GM12878 (cell line): ENCODE measurements around the gene HP1BP3. TPM values are rescaled to one million over a fixed set of nuclear protein-coding genes. Genes with fewer than 3 reads are reported as not detected.

Experiments used
- ATAC-seq: fragments of 200-7000 bp; cut with Tn5 transposase; 3 replicates; pipeline ENCODE4 v1.9.1; 2020; ENCODE audit warnings: mild to moderate bottlenecking, moderate library complexity
- BruUV-seq: library from RNA; stranded (reverse); fragments of 400-500 nt; replicated peaks from 2 replicates; lab custom pipeline; 2021; lab: Mats Ljungman, UMichigan
- CTCF ChIA-PET: fragments of 300-600 bp; sonication (Branson Sonifier 250); formaldehyde crosslinking; extraction: SDS; loops from one replicate; lab custom pipeline; 2021; ENCODE audit warnings: inconsistent platforms; lab: Yijun Ruan, JAX
- POLR2A ChIA-PET: fragments of 350-600 bp; formaldehyde crosslinking; extraction: SDS; loops from one replicate; lab custom pipeline; 2021; ENCODE audit warnings: inconsistent platforms; lab: Charles Lee
- RAD21 ChIA-PET: fragments of 300-600 bp; sonication (Branson Sonifier 250); formaldehyde crosslinking; loops from one replicate; lab custom pipeline; 2023; ENCODE audit warnings: antibody characterized with exemption; ENCODE audit not compliant: unreplicated experiment; lab: Charles Lee
- SMC1A ChIA-PET: fragments of 300-600 bp; sonication (Branson Sonifier 250); formaldehyde crosslinking; loops from one replicate; lab custom pipeline; 2023; ENCODE audit not compliant: unreplicated experiment, uncharacterized antibody; lab: Charles Lee
- DNase-seq: peaks from one replicate; pipeline ENCODE4 v3.0.0-alpha.2; 2011; ENCODE audit warnings: low read depth, low spot score
- FAIRE-seq: peaks from 3 replicates; lab custom pipeline; 2011; peaks lifted over from hg19 to GRCh38; lab: Jason Lieb, UNC
- H2AFZ ChIP-seq: 2 replicates; pipeline ENCODE4 v1.6.0; 2011; ENCODE audit warnings: low read depth, low read length, control low read depth; ENCODE audit not compliant: control insufficient read depth
- H3K27ac ChIP-seq: 2 replicates; pipeline ENCODE4 v1.5.1; 2011; ENCODE audit warnings: control low read depth; ENCODE audit not compliant: control insufficient read depth, insufficient read depth
- H3K27me3 ChIP-seq, 2 experiments: replicated peaks in 1 of 2; 2 replicates each; pipeline versions ENCODE4 v1.6.0 to v1.6.1; 2011; ENCODE audit warnings: low read length in 1 of 2; ENCODE audit not compliant: control insufficient read depth in 2 of 2, insufficient read depth in 2 of 2
- H3K36me3 ChIP-seq, 2 experiments: 2 replicates each; pipeline ENCODE4 v1.5.1; 2011; ENCODE audit warnings: low read length in 1 of 2; ENCODE audit not compliant: control insufficient read depth in 2 of 2, insufficient read depth in 2 of 2
- H3K4me1 ChIP-seq: 2 replicates; pipeline ENCODE4 v1.6.1; 2011; ENCODE audit warnings: mild to moderate bottlenecking, low read length, moderate library complexity, mixed read lengths; ENCODE audit not compliant: control insufficient read depth, insufficient read depth
- H3K4me2 ChIP-seq: 2 replicates; pipeline ENCODE4 v1.6.0; 2011; ENCODE audit warnings: control low read depth; ENCODE audit not compliant: control insufficient read depth, insufficient read depth
- H3K4me3 ChIP-seq: fragments of 200-600 bp; sonication (generic); 2 replicates; pipeline ENCODE4 v1.5.1; 2016
- H3K79me2 ChIP-seq: 2 replicates; pipeline ENCODE4 v1.6.0; 2011; ENCODE audit warnings: low read length; ENCODE audit not compliant: control insufficient read depth, insufficient read depth
- H3K9ac ChIP-seq: 2 replicates; pipeline ENCODE4 v1.8.0; 2011; ENCODE audit warnings: low read length, control low read depth, mixed read lengths; ENCODE audit not compliant: control insufficient read depth, insufficient read depth
- H3K9me3 ChIP-seq: replicated peaks from 3 replicates; pipeline ENCODE4 v1.5.1; 2011; ENCODE audit warnings: mild to moderate bottlenecking, low read length; ENCODE audit not compliant: control insufficient read depth, insufficient read depth
- H4K20me1 ChIP-seq: 2 replicates; pipeline ENCODE4 v1.6.0; 2011; ENCODE audit not compliant: control insufficient read depth, insufficient read depth
- BCL11A ChIP-seq: IDR thresholded peaks from 2 replicates; pipeline ENCODE4 v1.6.1; 2011; ENCODE audit warnings: low read depth, low read length
- BRCA1 ChIP-seq: IDR thresholded peaks from 2 replicates; pipeline ENCODE4 v1.6.1; 2011; ENCODE audit warnings: low read depth, low read length, improper control_type of control experiment
- CHD4 ChIP-seq: fragments of 200-600 bp; sonication (generic); IDR thresholded peaks from 2 replicates; pipeline ENCODE4 v1.6.1; 2016; ENCODE audit warnings: mild to moderate bottlenecking
- CTCF ChIP-seq, 3 experiments: IDR thresholded peaks in 2 of 3; conservative IDR thresholded peaks in 1 of 3; 2 replicates each; pipeline ENCODE4 v1.5.1; 2011; ENCODE audit warnings: low read depth in 3 of 3, low read length in 3 of 3, mild to moderate bottlenecking in 3 of 3, control low read depth in 2 of 3, moderate library complexity in 2 of 3, inconsistent platforms in 1 of 3, mixed read lengths in 1 of 3; ENCODE audit not compliant: control insufficient read depth in 2 of 3, insufficient read depth in 1 of 3; ENCODE audit errors: extremely low read depth in 1 of 3
- DPF2 ChIP-seq: fragments of 450-650 bp; IDR thresholded peaks from 2 replicates; pipeline ENCODE4 v1.6.1; 2017; ENCODE audit warnings: mild to moderate bottlenecking
- SMARCA5 ChIP-seq: fragments of 450-650 bp; IDR thresholded peaks from 2 replicates; pipeline ENCODE4 v1.6.1; 2017; ENCODE audit warnings: mild to moderate bottlenecking
- SREBF1 ChIP-seq: IDR thresholded peaks from 2 replicates; pipeline ENCODE4 v1.6.1; 2012; ENCODE audit warnings: mild to moderate bottlenecking, low read length
- WGBS: methylation state at CpG from one replicate; pipeline ENCODE4 v1.1.6; 2016; ENCODE audit warnings: low lambda C conversion rate; ENCODE audit not compliant: insufficient replicate concordance, insufficient coverage; ENCODE audit errors: missing lambda C conversion rate; 5-methylcytosine and 5-hydroxymethylcytosine counted together
- in situ Hi-C: fragments of 300-500 bp; cut with MboI; formaldehyde crosslinking; loops from 9 replicates; pipeline ENCODE4 v1.14.3; 2018; ENCODE audit warnings: mixed read lengths
- intact Hi-C: fragments of 100-400 bp; cut with micrococcal nuclease; formaldehyde crosslinking; loops from one replicate; pipeline ENCODE4 v1.14.2; 2022; ENCODE audit not compliant: unreplicated experiment
- polyA plus RNA-seq, 11 experiments: library from polyadenylated mRNA; depleted of rRNA in 4 of 11; unstranded in 6 of 11; stranded (reverse) in 5 of 11; fragments of >200 nt; fragmentation: Nextera tagmentation in 4 of 11; fragmentation: Illumina TruSeq in 1 of 11; extraction: Ambion mirVana in 4 of 11; extraction: Trizol in 1 of 11; gene quantifications; 1 replicate in 1 of 11; 2 replicates in 10 of 11; pipeline versions ENCODE4 v1.2.1 to v1.2.3, GENCODE V29; 2011 to 2016; ENCODE audit warnings: inconsistent platforms in 2 of 11, missing spikeins in 2 of 11, low read depth in 1 of 11
- total RNA-seq, 4 experiments: library from RNA; depleted of rRNA in 3 of 4; stranded (reverse); fragments of >200 nt in 3 of 4; fragmentation: Illumina TruSeq in 1 of 4; extraction: Trizol in 1 of 4; gene quantifications; 2 replicates each; pipeline versions ENCODE4 v1.2.1 to v1.2.3, GENCODE V29; 2013 to 2021
- TF ChIP-seq, protein P1 (sequence below): fragments of 450-650 bp; IDR thresholded peaks from 2 replicates; pipeline ENCODE4 v1.6.1; 2017; ENCODE audit warnings: low read depth, mild to moderate bottlenecking, moderate library complexity
- TF ChIP-seq, protein P2 (sequence below): fragments of 150-350 bp; IDR thresholded peaks from 2 replicates; pipeline ENCODE4 v1.6.1; 2014; ENCODE audit warnings: mild to moderate bottlenecking, low read depth, low read length
- TF ChIP-seq, protein P3 (sequence below): IDR thresholded peaks from 2 replicates; pipeline ENCODE4 v1.6.1; 2011; ENCODE audit warnings: borderline replicate concordance, low read depth, mild to moderate bottlenecking, moderate library complexity, mixed read lengths, low read length; ENCODE audit not compliant: insufficient read depth; ENCODE audit errors: extremely low read length
- TF ChIP-seq, protein P4 (sequence below): fragments of 450-650 bp; conservative IDR thresholded peaks from 2 replicates; pipeline ENCODE4 v1.6.1; 2017; ENCODE audit warnings: mild to moderate bottlenecking, moderate library complexity
- TF ChIP-seq, protein P5 (sequence below): fragments of 450-650 bp; IDR thresholded peaks from 2 replicates; pipeline ENCODE4 v1.6.1; 2017; ENCODE audit warnings: mild to moderate bottlenecking, low read depth, inconsistent platforms; ENCODE audit not compliant: poor library complexity, severe bottlenecking

The HP1BP3 gene
- total and polyA plus RNA-seq, 10 of the 15 experiments (the other 5 are each of a cell fraction or from before 2014, with no cell fraction given) = 32.6 to 188 (median 133) TPM

- no peak overlapping the region for H3K9ac ChIP-seq
- H3K4me1 ChIP-seq = no peaks in the 10 kb centered on the region
- FAIRE-seq = no peak
- intact Hi-C loops (no loop called here), in situ Hi-C loops (loop anchor here (25.0 kb wide), 2 partner anchors 941 to 1584 kb away; no protein-coding TSS in a partner anchor)
- WGBS = 83% methylated on average over 3 of the region's 3 CpGs
- H3K27me3 ChIP-seq = no peaks in the 10 kb centered on the region
- no peak overlapping the region for H3K4me2 ChIP-seq
- no peak for DNase-seq
- ATAC-seq = no peak
- POLR2A ChIA-PET = no interaction called here
- H3K4me3 ChIP-seq = no peak overlapping the region
- no TSS peak for BruUV-seq
- TF ChIP-seq SREBF1 = no peak
- TF ChIP-seq CHD4 = no peak
- TF ChIP-seq, protein P1, sequence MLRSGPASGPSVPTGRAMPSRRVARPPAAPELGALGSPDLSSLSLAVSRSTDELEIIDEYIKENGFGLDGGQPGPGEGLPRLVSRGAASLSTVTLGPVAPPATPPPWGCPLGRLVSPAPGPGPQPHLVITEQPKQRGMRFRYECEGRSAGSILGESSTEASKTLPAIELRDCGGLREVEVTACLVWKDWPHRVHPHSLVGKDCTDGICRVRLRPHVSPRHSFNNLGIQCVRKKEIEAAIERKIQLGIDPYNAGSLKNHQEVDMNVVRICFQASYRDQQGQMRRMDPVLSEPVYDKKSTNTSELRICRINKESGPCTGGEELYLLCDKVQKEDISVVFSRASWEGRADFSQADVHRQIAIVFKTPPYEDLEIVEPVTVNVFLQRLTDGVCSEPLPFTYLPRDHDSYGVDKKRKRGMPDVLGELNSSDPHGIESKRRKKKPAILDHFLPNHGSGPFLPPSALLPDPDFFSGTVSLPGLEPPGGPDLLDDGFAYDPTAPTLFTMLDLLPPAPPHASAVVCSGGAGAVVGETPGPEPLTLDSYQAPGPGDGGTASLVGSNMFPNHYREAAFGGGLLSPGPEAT = no peak
- TF ChIP-seq BCL11A = no peak
- TF ChIP-seq, protein P2, sequence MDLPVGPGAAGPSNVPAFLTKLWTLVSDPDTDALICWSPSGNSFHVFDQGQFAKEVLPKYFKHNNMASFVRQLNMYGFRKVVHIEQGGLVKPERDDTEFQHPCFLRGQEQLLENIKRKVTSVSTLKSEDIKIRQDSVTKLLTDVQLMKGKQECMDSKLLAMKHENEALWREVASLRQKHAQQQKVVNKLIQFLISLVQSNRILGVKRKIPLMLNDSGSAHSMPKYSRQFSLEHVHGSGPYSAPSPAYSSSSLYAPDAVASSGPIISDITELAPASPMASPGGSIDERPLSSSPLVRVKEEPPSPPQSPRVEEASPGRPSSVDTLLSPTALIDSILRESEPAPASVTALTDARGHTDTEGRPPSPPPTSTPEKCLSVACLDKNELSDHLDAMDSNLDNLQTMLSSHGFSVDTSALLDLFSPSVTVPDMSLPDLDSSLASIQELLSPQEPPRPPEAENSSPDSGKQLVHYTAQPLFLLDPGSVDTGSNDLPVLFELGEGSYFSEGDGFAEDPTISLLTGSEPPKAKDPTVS = no peak
- TF ChIP-seq, protein P3, sequence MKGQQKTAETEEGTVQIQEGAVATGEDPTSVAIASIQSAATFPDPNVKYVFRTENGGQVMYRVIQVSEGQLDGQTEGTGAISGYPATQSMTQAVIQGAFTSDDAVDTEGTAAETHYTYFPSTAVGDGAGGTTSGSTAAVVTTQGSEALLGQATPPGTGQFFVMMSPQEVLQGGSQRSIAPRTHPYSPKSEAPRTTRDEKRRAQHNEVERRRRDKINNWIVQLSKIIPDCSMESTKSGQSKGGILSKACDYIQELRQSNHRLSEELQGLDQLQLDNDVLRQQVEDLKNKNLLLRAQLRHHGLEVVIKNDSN = no peak
- TF ChIP-seq, protein P4, sequence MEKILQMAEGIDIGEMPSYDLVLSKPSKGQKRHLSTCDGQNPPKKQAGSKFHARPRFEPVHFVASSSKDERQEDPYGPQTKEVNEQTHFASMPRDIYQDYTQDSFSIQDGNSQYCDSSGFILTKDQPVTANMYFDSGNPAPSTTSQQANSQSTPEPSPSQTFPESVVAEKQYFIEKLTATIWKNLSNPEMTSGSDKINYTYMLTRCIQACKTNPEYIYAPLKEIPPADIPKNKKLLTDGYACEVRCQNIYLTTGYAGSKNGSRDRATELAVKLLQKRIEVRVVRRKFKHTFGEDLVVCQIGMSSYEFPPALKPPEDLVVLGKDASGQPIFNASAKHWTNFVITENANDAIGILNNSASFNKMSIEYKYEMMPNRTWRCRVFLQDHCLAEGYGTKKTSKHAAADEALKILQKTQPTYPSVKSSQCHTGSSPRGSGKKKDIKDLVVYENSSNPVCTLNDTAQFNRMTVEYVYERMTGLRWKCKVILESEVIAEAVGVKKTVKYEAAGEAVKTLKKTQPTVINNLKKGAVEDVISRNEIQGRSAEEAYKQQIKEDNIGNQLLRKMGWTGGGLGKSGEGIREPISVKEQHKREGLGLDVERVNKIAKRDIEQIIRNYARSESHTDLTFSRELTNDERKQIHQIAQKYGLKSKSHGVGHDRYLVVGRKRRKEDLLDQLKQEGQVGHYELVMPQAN = no peak
- TF ChIP-seq, protein P5, sequence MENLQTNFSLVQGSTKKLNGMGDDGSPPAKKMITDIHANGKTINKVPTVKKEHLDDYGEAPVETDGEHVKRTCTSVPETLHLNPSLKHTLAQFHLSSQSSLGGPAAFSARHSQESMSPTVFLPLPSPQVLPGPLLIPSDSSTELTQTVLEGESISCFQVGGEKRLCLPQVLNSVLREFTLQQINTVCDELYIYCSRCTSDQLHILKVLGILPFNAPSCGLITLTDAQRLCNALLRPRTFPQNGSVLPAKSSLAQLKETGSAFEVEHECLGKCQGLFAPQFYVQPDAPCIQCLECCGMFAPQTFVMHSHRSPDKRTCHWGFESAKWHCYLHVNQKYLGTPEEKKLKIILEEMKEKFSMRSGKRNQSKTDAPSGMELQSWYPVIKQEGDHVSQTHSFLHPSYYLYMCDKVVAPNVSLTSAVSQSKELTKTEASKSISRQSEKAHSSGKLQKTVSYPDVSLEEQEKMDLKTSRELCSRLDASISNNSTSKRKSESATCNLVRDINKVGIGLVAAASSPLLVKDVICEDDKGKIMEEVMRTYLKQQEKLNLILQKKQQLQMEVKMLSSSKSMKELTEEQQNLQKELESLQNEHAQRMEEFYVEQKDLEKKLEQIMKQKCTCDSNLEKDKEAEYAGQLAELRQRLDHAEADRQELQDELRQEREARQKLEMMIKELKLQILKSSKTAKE = no peak
- no peak for TF ChIP-seq BRCA1
- no peak for TF ChIP-seq SMARCA5
- TF ChIP-seq CTCF (IDR thresholded peaks at IDR 0.05 in 2 of 3, conservative IDR thresholded peaks at IDR 0.05 in 1 of 3; ENCODE audit: control insufficient read depth in 2 of 3, extremely low read depth in 1 of 3, insufficient read depth in 1 of 3, low read depth in 3 of 3, low read length in 3 of 3) = no peak
- no peak for TF ChIP-seq DPF2
- no peaks in the 10 kb centered on the region for H3K9me3 ChIP-seq
- H2AFZ ChIP-seq = no peak overlapping the region
- peaks cover 10 to 51% of the 10 kb centered on the region in 2 experiments for H3K36me3 ChIP-seq
- RAD21 ChIA-PET = no interaction called here
- H4K20me1 ChIP-seq = no peaks in the 10 kb centered on the region; the same call in 1 of the 2 replicates
- SMC1A ChIA-PET = interaction anchor here (1.1 kb wide), 2 partner anchors 9 to 10 kb away, joined by 3 read pairs; no protein-coding TSS in a partner anchor
- no peak overlapping the region for H3K27ac ChIP-seq
- H3K79me2 ChIP-seq = peaks cover 3% of the 10 kb centered on the region; the same call in 1 of the 2 replicates
- CTCF ChIA-PET = interaction anchor here (0.8 to 1.4 kb wide), 4 partner anchors 9 to 424 kb away, joined by 3 to 4 read pairs (median 3); no protein-coding TSS in a partner anchor
Measured at GRCh38 chr1:20771780-20772179, 15.3 kb downstream of the HP1BP3 start.
